ENCODE data around the gene INPP5F. TPM values are rescaled to one million over a fixed set of nuclear protein-coding genes. Genes with fewer than 3 reads are reported as not detected.

Gene INPP5F
- total and polyA plus RNA-seq, 9 of the 15 experiments (the other 6 are each of a cell fraction or from before 2014, with no cell fraction given) = 1.6 to 7.3 (median 6.0) TPM

DNA sequence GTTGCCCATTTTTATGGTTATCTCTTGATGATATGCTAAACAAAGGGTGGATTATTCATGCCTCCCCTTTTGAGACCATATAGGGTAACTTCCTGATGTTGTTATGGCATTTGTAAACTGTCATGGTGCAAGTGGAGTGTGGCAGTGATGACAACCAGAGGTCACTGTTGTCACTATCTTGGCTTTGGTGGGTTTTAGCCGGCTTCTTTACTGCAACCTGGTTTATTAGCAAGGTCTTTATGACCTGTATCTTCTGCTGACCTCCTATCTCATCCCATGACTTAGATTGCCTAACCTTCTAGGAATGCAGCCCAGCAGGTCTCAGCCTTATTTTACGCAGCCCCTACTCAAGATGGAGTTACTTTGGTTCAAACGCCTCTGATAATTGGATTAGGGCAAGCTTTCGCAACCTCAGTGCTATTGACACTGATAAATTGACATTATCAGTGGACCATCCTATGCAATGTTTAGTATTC, 37.8 kb upstream of the INPP5F start (continued):
- peak; percentile 19; the same call in 1 of the 2 replicates for TF ChIP-seq RFX1 (IDR thresholded peaks at IDR 0.05)
- TF ChIP-seq CXXC5 (CRISPR knock-in tag; IDR thresholded peaks at IDR 0.05) = peak; percentile 61
- peak; percentile 84; the same call in 1 of the 2 replicates for TF ChIP-seq ZNF311 (CRISPR knock-in tag; IDR thresholded peaks at IDR 0.05)
- peak; percentile 91 for TF ChIP-seq ZNF644 (tag; IDR thresholded peaks at IDR 0.05; ENCODE audit: low read depth)
- TF ChIP-seq ZNF146 (CRISPR knock-in tag; IDR thresholded peaks at IDR 0.05; ENCODE audit: unreplicated experiment) = no peak
- TF ChIP-seq DPF2 (IDR thresholded peaks at IDR 0.05) = no peak
- no peak for TF ChIP-seq RBBP5 (IDR thresholded peaks at IDR 0.05; ENCODE audit: borderline replicate concordance, insufficient read depth, low read length, poor library complexity, severe bottlenecking)
- TF ChIP-seq ZNF444 (CRISPR knock-in tag; IDR thresholded peaks at IDR 0.05) = peak; percentile 54; the same call in 1 of the 2 replicates
- no peak for TF ChIP-seq IRF2 (CRISPR knock-in tag; IDR thresholded peaks at IDR 0.05)
- TF ChIP-seq SMAD3 (CRISPR knock-in tag; conservative IDR thresholded peaks at IDR 0.05) = peak; percentile 97
- peak; percentile 77 for TF ChIP-seq GTF2A2 (tag; IDR thresholded peaks at IDR 0.05)
- TF ChIP-seq ZNF347 (CRISPR knock-in tag; IDR thresholded peaks at IDR 0.05; ENCODE audit: low read depth) = 0 out of 2 replicates have a peak, but pooled peaks have one; percentile 19
- TF ChIP-seq, protein P1, sequence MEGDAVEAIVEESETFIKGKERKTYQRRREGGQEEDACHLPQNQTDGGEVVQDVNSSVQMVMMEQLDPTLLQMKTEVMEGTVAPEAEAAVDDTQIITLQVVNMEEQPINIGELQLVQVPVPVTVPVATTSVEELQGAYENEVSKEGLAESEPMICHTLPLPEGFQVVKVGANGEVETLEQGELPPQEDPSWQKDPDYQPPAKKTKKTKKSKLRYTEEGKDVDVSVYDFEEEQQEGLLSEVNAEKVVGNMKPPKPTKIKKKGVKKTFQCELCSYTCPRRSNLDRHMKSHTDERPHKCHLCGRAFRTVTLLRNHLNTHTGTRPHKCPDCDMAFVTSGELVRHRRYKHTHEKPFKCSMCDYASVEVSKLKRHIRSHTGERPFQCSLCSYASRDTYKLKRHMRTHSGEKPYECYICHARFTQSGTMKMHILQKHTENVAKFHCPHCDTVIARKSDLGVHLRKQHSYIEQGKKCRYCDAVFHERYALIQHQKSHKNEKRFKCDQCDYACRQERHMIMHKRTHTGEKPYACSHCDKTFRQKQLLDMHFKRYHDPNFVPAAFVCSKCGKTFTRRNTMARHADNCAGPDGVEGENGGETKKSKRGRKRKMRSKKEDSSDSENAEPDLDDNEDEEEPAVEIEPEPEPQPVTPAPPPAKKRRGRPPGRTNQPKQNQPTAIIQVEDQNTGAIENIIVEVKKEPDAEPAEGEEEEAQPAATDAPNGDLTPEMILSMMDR (IDR thresholded peaks at IDR 0.05 in 2 of 3, conservative IDR thresholded peaks at IDR 0.05 in 1 of 3; ENCODE audit: insufficient read depth in 2 of 3, low read depth in 1 of 3, low read length in 3 of 3) = peak; percentile 19 to 54 (median 32); a peak in 3 of 6 replicates

All from K562 (cell line).